HEK293T (cell line): ENCODE measurements around the gene DCXR.

Source experiments
- BHLHE40 ChIP-seq: fragments of 450-650 bp; IDR thresholded peaks from 2 replicates; pipeline ENCODE4 v1.6.1; 2016; ENCODE audit warnings: mild to moderate bottlenecking, moderate library complexity, borderline replicate concordance
- CTBP1 ChIP-seq: fragments of 450-650 bp; IDR thresholded peaks from 2 replicates; pipeline ENCODE4 v1.6.1; 2016; ENCODE audit warnings: borderline replicate concordance
- ELF4 ChIP-seq: fragments of 450-650 bp; IDR thresholded peaks from 2 replicates; pipeline ENCODE4 v1.6.1; 2017; ENCODE audit warnings: antibody characterized with exemption
- FOXK2 ChIP-seq: fragments of 450-650 bp; IDR thresholded peaks from 2 replicates; pipeline ENCODE4 v1.6.1; 2016; ENCODE audit warnings: mild to moderate bottlenecking
- HDGF ChIP-seq: fragments of 450-650 bp; IDR thresholded peaks from 2 replicates; pipeline ENCODE4 v1.6.1; 2017; ENCODE audit warnings: antibody characterized with exemption, borderline replicate concordance
- LEF1 ChIP-seq: fragments of 450-650 bp; IDR thresholded peaks from 2 replicates; pipeline ENCODE4 v1.6.1; 2017; ENCODE audit warnings: mild to moderate bottlenecking, borderline replicate concordance
- NFRKB ChIP-seq: fragments of 450-650 bp; IDR thresholded peaks from 2 replicates; pipeline ENCODE4 v1.6.1; 2016; ENCODE audit warnings: mild to moderate bottlenecking, moderate library complexity
- SP1 ChIP-seq: fragments of 450-650 bp; IDR thresholded peaks from 2 replicates; pipeline ENCODE4 v1.6.1; 2017
- ZNF384 ChIP-seq: fragments of 450-650 bp; IDR thresholded peaks from 2 replicates; pipeline ENCODE4 v1.6.1; 2016

- TF ChIP-seq SP1 = no peak
- no peak for TF ChIP-seq HDGF
- no peak for TF ChIP-seq LEF1
- TF ChIP-seq ZNF384 = no peak
- TF ChIP-seq ELF4 = no peak
- no peak for TF ChIP-seq BHLHE40
- no peak for TF ChIP-seq CTBP1
- no peak for TF ChIP-seq FOXK2
- TF ChIP-seq NFRKB = no peak
Observed at GRCh38 chr17:82037889-82038195, 345 bp upstream of the DCXR start.
